ENCODE measurements around the gene TMEM33.

TMEM33 gene

GRCh38 chr4:41999321-41999720 lies 64.1 kb downstream of the TMEM33 start:
- no peak for DNase-seq (ENCODE audit: low spot score)

- DNase-seq (ENCODE audit: low spot score): no peak
Measured at GRCh38 chr4:42008011-42008786, 73.0 kb downstream of the TMEM33 start.
